ENCODE measurements around the gene SPINDOC.
"Not testable (repeated sequence)": the region's sequence is repeated elsewhere in the genome, so short reads cannot be mapped to it uniquely, and the experiment has no call there.

SPINDOC gene

GRCh38 chr11:63813035-63813562, at the start of gene SPINDOC:
TSS of gene SPINDOC (plus strand) at chr11:63813456. CDS start at chr11:63813687, 231 bp downstream.
- peak; percentile 78 for DNase-seq (ENCODE audit: low read depth)

GRCh38 chr11:63763496-63764339, 49.5 kb upstream of the SPINDOC start:
- DNase-seq (ENCODE audit: low read depth), result no peak

GRCh38 chr11:63764340-63764678, 48.9 kb upstream of the SPINDOC start:
- DNase-seq (ENCODE audit: low read depth), result no peak

- no peak for DNase-seq (ENCODE audit: low read depth)
These were observed 48.3 kb upstream of the SPINDOC start for GRCh38 chr11:63764679-63765647.

GRCh38 chr11:63765688-63766241, 47.5 kb upstream of the SPINDOC start:
- no peak for DNase-seq (ENCODE audit: low read depth)

GRCh38 chr11:63766531-63767235, 46.6 kb upstream of the SPINDOC start:
- no peak for DNase-seq (ENCODE audit: low read depth)

- no peak for DNase-seq (ENCODE audit: low read depth)
These were observed 46.0 kb upstream of the SPINDOC start for GRCh38 chr11:63767267-63767564.

- peak; percentile 18 for DNase-seq (ENCODE audit: low read depth)
These were observed 45.6 kb upstream of the SPINDOC start for GRCh38 chr11:63767565-63768236.

GRCh38 chr11:63768237-63769041, 44.8 kb upstream of the SPINDOC start, which contains the start of gene ZFTA:
TSS of gene ZFTA (minus strand) at chr11:63768775. CDS start at chr11:63768622, 153 bp downstream.
- DNase-seq (ENCODE audit: low read depth), result peak; percentile 65

GRCh38 chr11:63769042-63769713, 44.1 kb upstream of the SPINDOC start:
- peak; percentile 19 for DNase-seq (ENCODE audit: low read depth)

- DNase-seq (ENCODE audit: low read depth), result no peak
These were observed 43.4 kb upstream of the SPINDOC start for GRCh38 chr11:63769714-63770455.

- no peak for DNase-seq (ENCODE audit: low read depth)
These were observed 42.5 kb upstream of the SPINDOC start for GRCh38 chr11:63770763-63771162.

- not testable (repeated sequence) for DNase-seq (ENCODE audit: low read depth)
These were observed 41.4 kb upstream of the SPINDOC start for GRCh38 chr11:63771741-63772318.

- DNase-seq (ENCODE audit: low read depth), result no peak
These were observed 38.1 kb upstream of the SPINDOC start for GRCh38 chr11:63775191-63775590.

- DNase-seq (ENCODE audit: low read depth), result no peak
These were observed 34.2 kb upstream of the SPINDOC start for GRCh38 chr11:63779039-63779438.

GRCh38 chr11:63782749-63783148, 30.5 kb upstream of the SPINDOC start:
- no peak for DNase-seq (ENCODE audit: low read depth)

- DNase-seq (ENCODE audit: low read depth), result no peak
These were observed 29.2 kb upstream of the SPINDOC start for GRCh38 chr11:63783925-63784592.

GRCh38 chr11:63785823-63786222, 27.4 kb upstream of the SPINDOC start:
- no peak for DNase-seq (ENCODE audit: low read depth)

Measured in activated T-cell treated with anti-CD3 and anti-CD28 coated beads for 48 hours (primary cell).